Measurements from ENCODE around the gene SHOC2. TPM values are rescaled to one million over a fixed set of nuclear protein-coding genes. Genes with fewer than 3 reads are reported as not detected.

The SHOC2 gene
- total and polyA plus RNA-seq, 9 of the 15 experiments (the other 6 are each of a cell fraction or from before 2014, with no cell fraction given), result 9.2 to 17.5 (median 14.9) TPM

GRCh38 chr10:110912374-110912773 lies 7.0 kb upstream of the SHOC2 start (continued):
- TF ChIP-seq, protein P1, sequence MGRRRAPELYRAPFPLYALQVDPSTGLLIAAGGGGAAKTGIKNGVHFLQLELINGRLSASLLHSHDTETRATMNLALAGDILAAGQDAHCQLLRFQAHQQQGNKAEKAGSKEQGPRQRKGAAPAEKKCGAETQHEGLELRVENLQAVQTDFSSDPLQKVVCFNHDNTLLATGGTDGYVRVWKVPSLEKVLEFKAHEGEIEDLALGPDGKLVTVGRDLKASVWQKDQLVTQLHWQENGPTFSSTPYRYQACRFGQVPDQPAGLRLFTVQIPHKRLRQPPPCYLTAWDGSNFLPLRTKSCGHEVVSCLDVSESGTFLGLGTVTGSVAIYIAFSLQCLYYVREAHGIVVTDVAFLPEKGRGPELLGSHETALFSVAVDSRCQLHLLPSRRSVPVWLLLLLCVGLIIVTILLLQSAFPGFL (CRISPR knock-in tag; IDR thresholded peaks at IDR 0.05), result no peak
- no peak for TF ChIP-seq YY1 (IDR thresholded peaks at IDR 0.05; ENCODE audit: borderline replicate concordance in 1 of 3, control insufficient read depth in 1 of 3, extremely low read depth in 1 of 3, insufficient read depth in 3 of 3, insufficient read length in 1 of 3, insufficient replicate concordance in 2 of 3, low read depth in 1 of 3, low read length in 2 of 3)

DNA sequence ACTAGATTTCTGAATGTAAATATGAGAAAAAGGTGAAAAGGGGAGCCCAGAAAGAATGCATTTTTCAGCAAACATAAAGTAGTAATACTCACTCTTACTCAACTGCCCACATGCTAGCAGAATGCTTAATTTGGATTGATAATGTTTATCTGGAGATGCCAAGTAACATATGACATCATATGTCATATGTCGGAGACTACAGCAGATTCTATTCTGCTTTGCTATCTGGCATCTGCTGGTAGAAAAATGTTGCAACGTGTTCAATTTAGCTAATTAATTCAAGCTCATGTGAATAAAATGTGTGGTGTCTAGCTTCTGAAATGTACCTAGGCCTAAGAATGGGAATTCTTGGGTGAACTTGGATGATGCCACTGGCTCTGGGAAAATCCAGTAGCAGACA lies 5.0 kb upstream of the SHOC2 start:
- Histone ChIP-seq H3K9me3 (replicated peaks; ENCODE audit: control insufficient read depth, insufficient read depth, low read depth, low read length) (no peaks in the 10 kb centered on the region), H2AFZ (ENCODE audit: low read depth, low read length) (no peak overlapping the region), H4K20me1 (replicated peaks; ENCODE audit: control insufficient read depth, insufficient read depth, low read length) (no peaks in the 10 kb centered on the region), H3K9ac (ENCODE audit: insufficient read depth in 1 of 2, low read depth in 2 of 2, low read length in 2 of 2) (no peak overlapping the region), H3K36me3 (ENCODE audit: control insufficient read depth, insufficient read depth, low read length) (no peaks in the 10 kb centered on the region), H3K4me1 (replicated peaks in 1 of 2; ENCODE audit: control insufficient read depth in 2 of 2, insufficient read depth in 2 of 2, low read length in 2 of 2) (peaks cover 0 to 10% of the 10 kb centered on the region in 2 experiments; a peak in 2 of 5 replicates), H3K27me3 (ENCODE audit: control insufficient read depth in 2 of 2, insufficient read depth in 2 of 2, low read length in 2 of 2) (no peaks in the 10 kb centered on the region), H3K27ac (ENCODE audit: extremely low read depth, low read depth, low read length) (no peak overlapping the region), H3K79me2 (ENCODE audit: control insufficient read depth, insufficient read depth, low read length) (peaks cover 5% of the 10 kb centered on the region; the same call in 2 of the 3 replicates), H3K4me3 (no peak overlapping the region), H3K4me2 (ENCODE audit: insufficient read depth, low read length) (no peak overlapping the region), H3K9me1 (ENCODE audit: control insufficient read depth, insufficient read depth, low read length) (no peaks in the 10 kb centered on the region)
- DNase-seq (ENCODE audit: extremely low read depth in 1 of 4, low spot score in 3 of 4), result no peak
- in situ Hi-C loops (cut with MboI), result no loop called here
- CTCF ChIA-PET (ENCODE audit: low intra/inter-chr PET ratio), result no interaction called here
- intact Hi-C loops (cut with micrococcal nuclease), result no loop called here
- FAIRE-seq, result no peak
- BruUV-seq (replicated peaks), result no TSS peak
- 54% methylated on average over 2 of the region's 2 CpGs for WGBS (ENCODE audit: insufficient coverage, low coverage, missing lambda C conversion rate)
- no peak for ATAC-seq
- POLR2A ChIA-PET, result no interaction called here
- no peak for TF ChIP-seq MTF1 (CRISPR knock-in tag; IDR thresholded peaks at IDR 0.05; ENCODE audit: borderline replicate concordance)
- TF ChIP-seq TCFL5 (CRISPR knock-in tag; conservative IDR thresholded peaks at IDR 0.05), result no peak
- no peak for TF ChIP-seq CREB5 (CRISPR knock-in tag; IDR thresholded peaks at IDR 0.05)
- TF ChIP-seq ZNF707 (CRISPR knock-in tag; conservative IDR thresholded peaks at IDR 0.05), result no peak
- no peak for TF ChIP-seq ZNF583 (CRISPR knock-in tag; IDR thresholded peaks at IDR 0.05)
- no peak for TF ChIP-seq MEIS2 (IDR thresholded peaks at IDR 0.05; ENCODE audit: partially characterized antibody)
- no peak for TF ChIP-seq LEF1 (IDR thresholded peaks at IDR 0.05)
- no peak for TF ChIP-seq ZBTB49 (CRISPR knock-in tag; IDR thresholded peaks at IDR 0.05; ENCODE audit: borderline replicate concordance)
- no peak for TF ChIP-seq SMARCE1 (IDR thresholded peaks at IDR 0.05)
- TF ChIP-seq NR3C1 (CRISPR knock-in tag; IDR thresholded peaks at IDR 0.05), result no peak
- no peak for TF ChIP-seq ZBTB12 (CRISPR knock-in tag; IDR thresholded peaks at IDR 0.05)
- no peak for TF ChIP-seq ZKSCAN8 (CRISPR knock-in tag; IDR thresholded peaks at IDR 0.05)

All from K562 (cell line).